GM21360 (cell line): ENCODE results near the gene GHRH.

Experiments used
- ATAC-seq: cut with Tn5 transposase; IDR thresholded peaks from one replicate; pipeline ENCODE4 v1.9.1; 2021; ENCODE audit warnings: mild to moderate bottlenecking, moderate library complexity; ENCODE audit not compliant: unreplicated experiment

Gene GHRH

GRCh38 chr20:37263686-37264085 lies 2.1 kb upstream of the GHRH start:
- ATAC-seq = no peak

GRCh38 chr20:37262505-37262904 lies 891 bp upstream of the GHRH start:
- ATAC-seq = no peak

- ATAC-seq = no peak
Measured at GRCh38 chr20:37260923-37261322, 691 bp downstream of the GHRH start.

GRCh38 chr20:37259865-37260264 lies 1.7 kb downstream of the GHRH start:
- no peak for ATAC-seq

GRCh38 chr20:37259031-37259430 lies 2.6 kb downstream of the GHRH start:
- no peak for ATAC-seq

- ATAC-seq = no peak
Measured at GRCh38 chr20:37257988-37258387, 3.6 kb downstream of the GHRH start.

- ATAC-seq = no peak
Measured at GRCh38 chr20:37257530-37257929, 4.1 kb downstream of the GHRH start.

GRCh38 chr20:37256286-37256685 lies 5.3 kb downstream of the GHRH start:
- no peak for ATAC-seq

- no peak for ATAC-seq
Measured at GRCh38 chr20:37254114-37254878, 7.3 kb downstream of the GHRH start.

GRCh38 chr20:37253087-37253486 lies 8.5 kb downstream of the GHRH start:
- ATAC-seq = no peak

- ATAC-seq = no peak
Measured at GRCh38 chr20:37251825-37252477, 9.7 kb downstream of the GHRH start.

GRCh38 chr20:37249304-37249703 lies 12.3 kb downstream of the GHRH start:
- no peak for ATAC-seq

GRCh38 chr20:37247547-37247946 lies 14.1 kb downstream of the GHRH start:
- no peak for ATAC-seq

- ATAC-seq = no peak
Measured at GRCh38 chr20:37246736-37247135, 14.9 kb downstream of the GHRH start.

- no peak for ATAC-seq
Measured at GRCh38 chr20:37245216-37246150, 16.1 kb downstream of the GHRH start.

- no peak for ATAC-seq
Measured at GRCh38 chr20:37244572-37244957, 17.0 kb downstream of the GHRH start.

GRCh38 chr20:37243937-37244571 lies 17.6 kb downstream of the GHRH start:
- ATAC-seq = no peak

- ATAC-seq = no peak
Measured at GRCh38 chr20:37243076-37243936, 18.3 kb downstream of the GHRH start.

- ATAC-seq = no peak
Measured at GRCh38 chr20:37242503-37242902, 19.1 kb downstream of the GHRH start.
